GM23248 (cell line): Measurements from ENCODE around the gene ZNF155. TPM values are rescaled to one million over a fixed set of nuclear protein-coding genes. Genes with fewer than 3 reads are reported as not detected.

Source experiments
- DNase-seq: peaks from one replicate; pipeline ENCODE4 v3.0.0-alpha.2; 2015
- H2AFZ ChIP-seq: fragments of 200-600 bp; sonication (generic); 2 replicates; pipeline ENCODE4 v1.6.1; 2016; ENCODE audit warnings: antibody characterized with exemption
- H3F3A ChIP-seq: fragments of 200-600 bp; sonication (generic); 2 replicates; pipeline ENCODE4 v1.6.1; 2016; ENCODE audit warnings: mild to moderate bottlenecking, antibody characterized with exemption, mixed run types; ENCODE audit not compliant: insufficient read depth
- H3K27ac ChIP-seq: fragments of 200-600 bp; sonication (generic); 2 replicates; pipeline ENCODE4 v1.5.1; 2016; ENCODE audit warnings: mild to moderate bottlenecking
- H3K27me3 ChIP-seq: fragments of 200-600 bp; sonication (generic); replicated peaks from 2 replicates; pipeline ENCODE4 v1.6.1; 2016; ENCODE audit warnings: mild to moderate bottlenecking; ENCODE audit not compliant: insufficient read depth
- H3K36me3 ChIP-seq: fragments of 200-600 bp; sonication (generic); 2 replicates; pipeline ENCODE4 v1.6.1; 2016; ENCODE audit warnings: low read depth, mild to moderate bottlenecking
- H3K4me1 ChIP-seq: fragments of 200-600 bp; sonication (generic); 2 replicates; pipeline ENCODE4 v1.6.1; 2016; ENCODE audit warnings: mild to moderate bottlenecking; ENCODE audit not compliant: insufficient read depth
- H3K4me2 ChIP-seq: fragments of 200-600 bp; sonication (generic); one replicate; pipeline ENCODE4 v1.6.1; 2016; ENCODE audit warnings: mild to moderate bottlenecking; ENCODE audit not compliant: unreplicated experiment
- H3K4me3 ChIP-seq: fragments of 200-600 bp; sonication (generic); 2 replicates; pipeline ENCODE4 v1.5.1; 2016; ENCODE audit warnings: mild to moderate bottlenecking
- H3K79me2 ChIP-seq: fragments of 200-600 bp; sonication (generic); 2 replicates; pipeline ENCODE4 v1.6.1; 2016; ENCODE audit warnings: mild to moderate bottlenecking; ENCODE audit not compliant: insufficient read depth
- H3K9ac ChIP-seq: fragments of 200-600 bp; sonication (generic); 2 replicates; pipeline ENCODE4 v1.6.1; 2016; ENCODE audit warnings: mild to moderate bottlenecking
- H3K9me2 ChIP-seq: fragments of 200-600 bp; sonication (generic); 2 replicates; pipeline ENCODE4 v1.6.1; 2016; ENCODE audit warnings: mixed run types, mild to moderate bottlenecking, moderate library complexity; ENCODE audit not compliant: insufficient read depth
- H3K9me3 ChIP-seq: fragments of 200-600 bp; sonication (generic); one replicate; pipeline ENCODE4 v1.6.1; 2017; ENCODE audit warnings: low read depth
- H4K20me1 ChIP-seq: fragments of 200-600 bp; sonication (generic); 2 replicates; pipeline ENCODE4 v1.6.0; 2016; ENCODE audit not compliant: insufficient read depth
- EZH2 ChIP-seq: fragments of 200-600 bp; sonication (generic); IDR thresholded peaks from 2 replicates; pipeline ENCODE4 v1.6.1; 2018; ENCODE audit warnings: antibody characterized with exemption, mild to moderate bottlenecking; ENCODE audit not compliant: insufficient read depth, poor library complexity, severe bottlenecking
- EZH2phosphoT487 ChIP-seq: fragments of 200-600 bp; sonication (generic); IDR thresholded peaks from 2 replicates; pipeline ENCODE4 v1.6.1; 2018; ENCODE audit warnings: antibody characterized with exemption, moderate library complexity, mild to moderate bottlenecking, low read depth; ENCODE audit not compliant: insufficient read depth
- WGBS, 2 experiments: methylation state at CpG; one replicate each; pipeline ENCODE4 v1.1.6; 2015 to 2017; ENCODE audit warnings: low lambda C conversion rate in 2 of 2, low coverage in 1 of 2; ENCODE audit errors: missing lambda C conversion rate in 2 of 2; 5-methylcytosine and 5-hydroxymethylcytosine counted together
- in situ Hi-C: fragments of 300-500 bp; cut with MboI; formaldehyde crosslinking; loops from 2 replicates; pipeline ENCODE4 v1.15.0; 2020
- polyA plus RNA-seq: library from polyadenylated mRNA; unstranded; fragments of >200 nt; fragmentation: Nextera tagmentation; extraction: Ambion mirVana; gene quantifications from 2 replicates; pipeline ENCODE4 v1.2.1, GENCODE V29; 2016
- total RNA-seq: library from RNA; depleted of rRNA; stranded (reverse); fragments of >200 nt; shearing (Covaris generic); gene quantifications from 2 replicates; pipeline ENCODE4 v1.2.3, GENCODE V29; 2014

The ZNF155 gene
- total and polyA plus RNA-seq, 2 experiments from 2014 or later = 5.2 to 13.7 TPM

DNA sequence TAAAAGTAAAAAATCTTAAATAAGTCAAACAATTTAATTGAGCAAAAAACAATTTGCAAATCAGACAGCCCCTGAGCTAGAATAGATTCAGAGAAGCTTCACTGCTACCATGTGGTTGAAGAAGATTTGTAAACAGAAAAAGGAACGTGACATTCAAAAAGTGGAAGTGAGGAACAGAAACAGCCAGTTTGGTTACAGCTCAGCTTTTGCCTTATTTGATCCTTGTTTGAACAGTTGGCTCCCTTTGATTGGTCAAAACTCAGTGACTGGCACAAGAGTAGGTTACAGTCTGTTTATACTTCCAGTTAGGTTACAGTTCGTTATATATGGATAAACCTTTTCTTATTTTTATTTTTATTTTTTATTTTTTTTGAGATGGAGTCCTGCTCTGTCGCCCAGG is 27.2 kb upstream of the ZNF155 start:
- peaks cover 12% of the 10 kb centered on the region for H3K4me1 ChIP-seq
- H3K27ac ChIP-seq = no peak overlapping the region
- no peak overlapping the region for H3K4me3 ChIP-seq
- H3K9ac ChIP-seq = no peak overlapping the region
- H4K20me1 ChIP-seq = no peaks in the 10 kb centered on the region
- no peak for TF ChIP-seq EZH2phosphoT487
- TF ChIP-seq EZH2 = no peak
- peaks cover 17% of the 10 kb centered on the region for H3F3A ChIP-seq
- H2AFZ ChIP-seq = no peak overlapping the region
- H3K4me2 ChIP-seq = no peak overlapping the region
- 85 to 92% methylated on average over 3 of the region's 3 CpGs for WGBS, 2 experiments
- H3K9me3 ChIP-seq = no peaks in the 10 kb centered on the region
- H3K79me2 ChIP-seq = peaks cover 30% of the 10 kb centered on the region
- no peaks in the 10 kb centered on the region for H3K36me3 ChIP-seq
- in situ Hi-C loops = no loop called here
- DNase-seq = no peak
- no peaks in the 10 kb centered on the region for H3K27me3 ChIP-seq
- no peaks in the 10 kb centered on the region for H3K9me2 ChIP-seq

DNA sequence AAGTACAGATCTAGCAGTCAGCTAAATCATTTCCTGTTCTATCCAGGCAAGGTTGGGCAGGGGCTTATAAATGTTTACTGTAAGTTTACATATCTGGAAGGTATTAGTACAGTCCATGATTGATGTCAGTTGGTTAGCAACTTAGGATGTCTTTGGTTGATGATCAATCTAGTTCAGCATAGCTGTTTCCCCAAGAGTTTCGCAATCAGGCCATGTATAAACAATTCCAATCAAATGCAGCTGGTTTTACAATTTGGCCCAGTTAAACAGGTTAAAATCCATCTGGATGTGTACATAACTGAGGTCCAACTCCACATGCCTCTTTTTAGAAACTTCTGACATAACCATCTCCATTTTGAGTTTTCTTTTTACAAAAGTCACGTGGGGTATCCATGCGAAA is 26.1 kb upstream of the ZNF155 start:
- H3K27ac ChIP-seq = no peak overlapping the region
- TF ChIP-seq EZH2 = no peak
- TF ChIP-seq EZH2phosphoT487 = no peak
- no peaks in the 10 kb centered on the region for H3K27me3 ChIP-seq
- H3K4me2 ChIP-seq = peak overlapping the region; percentile 33
- no peaks in the 10 kb centered on the region for H3K9me3 ChIP-seq
- H3K9ac ChIP-seq = no peak overlapping the region
- H2AFZ ChIP-seq = no peak overlapping the region
- DNase-seq = peak; percentile 85
- 95% methylated on average over 3 of the region's 3 CpGs for WGBS, 2 experiments
- in situ Hi-C loops = no loop called here
- H3F3A ChIP-seq = peaks cover 17% of the 10 kb centered on the region
- H3K79me2 ChIP-seq = peaks cover 29% of the 10 kb centered on the region; the same call in 1 of the 2 replicates
- no peaks in the 10 kb centered on the region for H3K9me2 ChIP-seq
- H4K20me1 ChIP-seq = no peaks in the 10 kb centered on the region
- no peak overlapping the region for H3K4me3 ChIP-seq
- H3K36me3 ChIP-seq = no peaks in the 10 kb centered on the region
- peaks cover 12% of the 10 kb centered on the region for H3K4me1 ChIP-seq

DNA sequence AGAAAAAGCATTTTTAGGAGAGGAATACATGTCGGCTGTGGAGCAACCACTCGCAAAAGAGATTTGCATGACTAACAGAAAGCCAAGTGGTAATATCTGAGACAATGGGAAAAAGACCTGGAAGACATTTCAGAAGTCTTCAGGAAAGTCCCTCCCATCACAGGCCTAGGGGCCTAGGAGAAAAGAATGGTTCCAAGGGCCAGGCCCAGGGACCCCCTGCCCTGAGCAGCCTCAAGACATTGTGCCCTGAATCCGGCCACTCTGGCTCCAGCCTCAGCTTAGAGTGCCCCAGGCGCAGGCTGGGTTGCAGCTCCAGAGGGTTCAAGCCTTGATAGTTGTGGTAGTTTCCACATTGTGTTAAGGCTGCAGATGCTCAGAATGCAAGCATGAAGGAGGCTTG is 23.6 kb upstream of the ZNF155 start:
- no peaks in the 10 kb centered on the region for H3K9me3 ChIP-seq
- TF ChIP-seq EZH2 (no peak), EZH2phosphoT487 (no peak)
- WGBS, 2 experiments = 68 to 69% methylated on average over 4 of the region's 4 CpGs
- no peaks in the 10 kb centered on the region for H3K9me2 ChIP-seq
- H3K79me2 ChIP-seq = peaks cover 29% of the 10 kb centered on the region; the same call in 1 of the 2 replicates
- peaks cover 20% of the 10 kb centered on the region for H3K36me3 ChIP-seq
- no peaks in the 10 kb centered on the region for H4K20me1 ChIP-seq
- no peak for DNase-seq
- H3K9ac ChIP-seq = no peak overlapping the region
- H3F3A ChIP-seq = peaks cover 17% of the 10 kb centered on the region
- H3K4me1 ChIP-seq = peaks cover 12% of the 10 kb centered on the region
- H3K4me2 ChIP-seq = no peak overlapping the region
- H3K4me3 ChIP-seq = no peak overlapping the region
- H2AFZ ChIP-seq = no peak overlapping the region
- no peak overlapping the region for H3K27ac ChIP-seq
- no peaks in the 10 kb centered on the region for H3K27me3 ChIP-seq
- in situ Hi-C loops = no loop called here

DNA sequence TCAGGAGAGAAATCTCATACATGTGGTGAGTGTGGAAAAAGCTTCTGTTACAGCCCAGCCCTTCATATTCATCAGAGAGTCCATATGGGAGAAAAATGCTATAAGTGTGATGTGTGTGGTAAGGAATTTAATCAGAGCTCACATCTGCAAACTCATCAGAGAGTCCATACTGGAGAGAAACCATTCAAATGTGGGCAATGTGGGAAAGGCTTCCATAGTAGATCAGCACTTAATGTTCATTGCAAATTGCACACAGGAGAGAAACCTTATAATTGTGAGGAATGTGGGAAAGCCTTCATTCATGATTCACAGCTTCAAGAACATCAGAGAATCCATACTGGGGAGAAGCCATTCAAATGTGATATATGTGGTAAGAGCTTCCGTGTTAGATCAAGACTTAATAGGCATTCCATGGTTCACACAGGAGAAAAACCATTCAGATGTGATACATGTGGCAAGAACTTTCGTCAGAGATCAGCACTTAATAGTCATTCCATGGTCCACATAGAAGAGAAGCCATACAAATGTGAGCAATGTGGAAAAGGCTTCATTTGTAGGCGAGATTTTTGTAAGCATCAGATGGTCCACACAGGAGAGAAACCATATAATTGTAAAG is 17.8 kb upstream of the ZNF155 start:
- WGBS, 2 experiments = 91 to 93% methylated on average over 3 of the region's 3 CpGs
- peaks cover 7% of the 10 kb centered on the region for H3K9me3 ChIP-seq

More for the DNA sequence above, 17.8 kb upstream of the ZNF155 start:
- H3K27ac ChIP-seq = no peak overlapping the region
- H3K27me3 ChIP-seq = no peaks in the 10 kb centered on the region
- H3K4me1 ChIP-seq = no peaks in the 10 kb centered on the region
- no peak overlapping the region for H3K4me3 ChIP-seq
- in situ Hi-C loops = no loop called here
- no peak overlapping the region for H3K9ac ChIP-seq
- no peak for TF ChIP-seq EZH2
- no peak for TF ChIP-seq EZH2phosphoT487
- no peak overlapping the region for H2AFZ ChIP-seq
- no peaks in the 10 kb centered on the region for H3K9me2 ChIP-seq
- H3K79me2 ChIP-seq = peaks cover 9% of the 10 kb centered on the region; the same call in 1 of the 2 replicates
- DNase-seq = peak; percentile 4
- no peak overlapping the region for H3K4me2 ChIP-seq
- no peaks in the 10 kb centered on the region for H4K20me1 ChIP-seq
- peaks cover 71% of the 10 kb centered on the region for H3K36me3 ChIP-seq
- no peaks in the 10 kb centered on the region for H3F3A ChIP-seq
